ENCODE measurements around the gene HERPUD2.
"Not testable (repeated sequence)": the region's sequence is repeated elsewhere in the genome, so short reads cannot be mapped to it uniquely, and the experiment has no call there.

The HERPUD2 gene

GRCh38 chr7:35697414-35698175, 2.7 kb upstream of the HERPUD2 start:
- no peak overlapping the region for H3K4me3 ChIP-seq (ENCODE audit: extremely low read depth, insufficient read depth, low read length, poor library complexity, severe bottlenecking)
- WGBS, 2 experiments (ENCODE audit: insufficient coverage in 2 of 2): 90 to 93% methylated on average over 7 to 8 of the region's 10 CpGs
- no peaks in the 10 kb centered on the region for H3K9me3 ChIP-seq (ENCODE audit: control insufficient read depth, low read length)
- H3K27ac ChIP-seq (ENCODE audit: low read depth, low read length, severe bottlenecking): peak overlapping the region; percentile 80
- peaks cover 22% of the 10 kb centered on the region for H3K4me1 ChIP-seq (ENCODE audit: control insufficient read depth, insufficient read depth, low read length, poor library complexity, severe bottlenecking)
- H3K36me3 ChIP-seq (ENCODE audit: control insufficient read depth, insufficient read depth, low read length): no peaks in the 10 kb centered on the region

- Histone ChIP-seq H3K36me3 (ENCODE audit: control insufficient read depth, insufficient read depth, low read length) (peaks cover 12% of the 10 kb centered on the region), H3K4me1 (ENCODE audit: control insufficient read depth, insufficient read depth, low read length, poor library complexity, severe bottlenecking) (peaks cover 21% of the 10 kb centered on the region), H3K27ac (ENCODE audit: low read depth, low read length, severe bottlenecking) (no peak overlapping the region), H3K4me3 (ENCODE audit: extremely low read depth, insufficient read depth, low read length, poor library complexity, severe bottlenecking) (peak overlapping the region; percentile 85), H3K9me3 (ENCODE audit: control insufficient read depth, low read length) (no peaks in the 10 kb centered on the region)
- WGBS, 2 experiments (ENCODE audit: insufficient coverage in 2 of 2): 75 to 93% methylated on average over 3 to 6 of the region's 7 CpGs
Measured at GRCh38 chr7:35695987-35696386, 1.1 kb upstream of the HERPUD2 start.

GRCh38 chr7:35695473-35695850, 527 bp upstream of the HERPUD2 start:
- Histone ChIP-seq H3K4me1 (ENCODE audit: control insufficient read depth, insufficient read depth, low read length, poor library complexity, severe bottlenecking) (peaks cover 21% of the 10 kb centered on the region), H3K36me3 (ENCODE audit: control insufficient read depth, insufficient read depth, low read length) (peaks cover 17% of the 10 kb centered on the region), H3K27ac (ENCODE audit: low read depth, low read length, severe bottlenecking) (peak overlapping the region; percentile 96), H3K4me3 (ENCODE audit: extremely low read depth, insufficient read depth, low read length, poor library complexity, severe bottlenecking) (peak overlapping the region; percentile 85), H3K9me3 (ENCODE audit: control insufficient read depth, low read length) (no peaks in the 10 kb centered on the region)
- WGBS, 2 experiments (ENCODE audit: insufficient coverage in 2 of 2): 0 to 3% methylated on average over 5 to 7 of the region's 10 CpGs

- peak overlapping the region; percentile 96 for H3K27ac ChIP-seq (ENCODE audit: low read depth, low read length, severe bottlenecking)
- peak overlapping the region; percentile 85 for H3K4me3 ChIP-seq (ENCODE audit: extremely low read depth, insufficient read depth, low read length, poor library complexity, severe bottlenecking)
- peaks cover 25% of the 10 kb centered on the region for H3K36me3 ChIP-seq (ENCODE audit: control insufficient read depth, insufficient read depth, low read length)
- H3K9me3 ChIP-seq (ENCODE audit: control insufficient read depth, low read length): no peaks in the 10 kb centered on the region
- 1 to 7% methylated on average over 19 to 34 of the region's 41 CpGs for WGBS, 2 experiments (ENCODE audit: insufficient coverage in 2 of 2)
- H3K4me1 ChIP-seq (ENCODE audit: control insufficient read depth, insufficient read depth, low read length, poor library complexity, severe bottlenecking): peaks cover 21% of the 10 kb centered on the region
Measured at GRCh38 chr7:35694161-35694783, 663 bp downstream of the HERPUD2 start.

- 83 to 100% methylated on average over 1 to 2 of the region's 6 CpGs for WGBS, 2 experiments (ENCODE audit: insufficient coverage in 2 of 2)
- H3K9me3 ChIP-seq (ENCODE audit: control insufficient read depth, low read length): no peaks in the 10 kb centered on the region
- H3K4me1 ChIP-seq (ENCODE audit: control insufficient read depth, insufficient read depth, low read length, poor library complexity, severe bottlenecking): peaks cover 11% of the 10 kb centered on the region
- H3K36me3 ChIP-seq (ENCODE audit: control insufficient read depth, insufficient read depth, low read length): peaks cover 31% of the 10 kb centered on the region
- peak overlapping the region; percentile 6 for H3K27ac ChIP-seq (ENCODE audit: low read depth, low read length, severe bottlenecking)
- H3K4me3 ChIP-seq (ENCODE audit: extremely low read depth, insufficient read depth, low read length, poor library complexity, severe bottlenecking): no peak overlapping the region
Measured at GRCh38 chr7:35691827-35692307, 3.1 kb downstream of the HERPUD2 start.

- WGBS, 2 experiments (ENCODE audit: insufficient coverage in 2 of 2): no CpG with 5 or more reads among the region's 1 CpG
- Histone ChIP-seq H3K9me3 (ENCODE audit: control insufficient read depth, low read length) (no peaks in the 10 kb centered on the region), H3K36me3 (ENCODE audit: control insufficient read depth, insufficient read depth, low read length) (peaks cover 32% of the 10 kb centered on the region), H3K4me3 (ENCODE audit: extremely low read depth, insufficient read depth, low read length, poor library complexity, severe bottlenecking) (no peak overlapping the region), H3K27ac (ENCODE audit: low read depth, low read length, severe bottlenecking) (no peak overlapping the region), H3K4me1 (ENCODE audit: control insufficient read depth, insufficient read depth, low read length, poor library complexity, severe bottlenecking) (peaks cover 6% of the 10 kb centered on the region)
Measured at GRCh38 chr7:35691366-35691765, 3.6 kb downstream of the HERPUD2 start.

- H3K4me1 ChIP-seq (ENCODE audit: control insufficient read depth, insufficient read depth, low read length, poor library complexity, severe bottlenecking); H3K9me3 ChIP-seq (ENCODE audit: control insufficient read depth, low read length); H3K4me3 ChIP-seq (ENCODE audit: extremely low read depth, insufficient read depth, low read length, poor library complexity, severe bottlenecking); H3K27ac ChIP-seq (ENCODE audit: low read depth, low read length, severe bottlenecking): not testable (repeated sequence)
- peaks cover 33% of the 10 kb centered on the region for H3K36me3 ChIP-seq (ENCODE audit: control insufficient read depth, insufficient read depth, low read length)
- 92 to 94% methylated on average over 9 to 10 of the region's 10 CpGs for WGBS, 2 experiments (ENCODE audit: insufficient coverage in 2 of 2)
Measured at GRCh38 chr7:35690614-35691013, 4.3 kb downstream of the HERPUD2 start.

- Histone ChIP-seq H3K9me3 (ENCODE audit: control insufficient read depth, low read length) (no peaks in the 10 kb centered on the region), H3K4me3 (ENCODE audit: extremely low read depth, insufficient read depth, low read length, poor library complexity, severe bottlenecking) (no peak overlapping the region), H3K27ac (ENCODE audit: low read depth, low read length, severe bottlenecking) (no peak overlapping the region), H3K36me3 (ENCODE audit: control insufficient read depth, insufficient read depth, low read length) (peaks cover 33% of the 10 kb centered on the region), H3K4me1 (ENCODE audit: control insufficient read depth, insufficient read depth, low read length, poor library complexity, severe bottlenecking) (peaks cover under 1% of the 10 kb centered on the region)
- whole genome bisulfite sequencing, 2 experiments (ENCODE audit: insufficient coverage in 2 of 2): 100% methylated on average over 1 to 4 of the region's 5 CpGs
Measured at GRCh38 chr7:35685781-35686180, 9.2 kb downstream of the HERPUD2 start.

GRCh38 chr7:35681231-35682029, 13.5 kb downstream of the HERPUD2 start:
- peaks cover 15% of the 10 kb centered on the region for H3K36me3 ChIP-seq (ENCODE audit: control insufficient read depth, insufficient read depth, low read length)
- H3K4me3 ChIP-seq (ENCODE audit: extremely low read depth, insufficient read depth, low read length, poor library complexity, severe bottlenecking): no peak overlapping the region
- peaks cover 5% of the 10 kb centered on the region for H3K4me1 ChIP-seq (ENCODE audit: control insufficient read depth, insufficient read depth, low read length, poor library complexity, severe bottlenecking)
- no peak overlapping the region for H3K27ac ChIP-seq (ENCODE audit: low read depth, low read length, severe bottlenecking)
- no CpG with 5 or more reads among the region's 1 CpG for WGBS, 2 experiments (ENCODE audit: insufficient coverage in 2 of 2)
- no peaks in the 10 kb centered on the region for H3K9me3 ChIP-seq (ENCODE audit: control insufficient read depth, low read length)

- Histone ChIP-seq H3K4me3 (ENCODE audit: extremely low read depth, insufficient read depth, low read length, poor library complexity, severe bottlenecking) (no peak overlapping the region), H3K27ac (ENCODE audit: low read depth, low read length, severe bottlenecking) (peak overlapping the region; percentile 64), H3K4me1 (ENCODE audit: control insufficient read depth, insufficient read depth, low read length, poor library complexity, severe bottlenecking) (peaks cover 5% of the 10 kb centered on the region), H3K9me3 (ENCODE audit: control insufficient read depth, low read length) (no peaks in the 10 kb centered on the region), H3K36me3 (ENCODE audit: control insufficient read depth, insufficient read depth, low read length) (peaks cover 14% of the 10 kb centered on the region)
- 75 to 80% methylated on average over 1 of the region's 2 CpGs for WGBS, 2 experiments (ENCODE audit: insufficient coverage in 2 of 2)
Measured at GRCh38 chr7:35680403-35681013, 14.4 kb downstream of the HERPUD2 start.
